ENCODE measurements around the gene PIGR.

PIGR gene

DNA sequence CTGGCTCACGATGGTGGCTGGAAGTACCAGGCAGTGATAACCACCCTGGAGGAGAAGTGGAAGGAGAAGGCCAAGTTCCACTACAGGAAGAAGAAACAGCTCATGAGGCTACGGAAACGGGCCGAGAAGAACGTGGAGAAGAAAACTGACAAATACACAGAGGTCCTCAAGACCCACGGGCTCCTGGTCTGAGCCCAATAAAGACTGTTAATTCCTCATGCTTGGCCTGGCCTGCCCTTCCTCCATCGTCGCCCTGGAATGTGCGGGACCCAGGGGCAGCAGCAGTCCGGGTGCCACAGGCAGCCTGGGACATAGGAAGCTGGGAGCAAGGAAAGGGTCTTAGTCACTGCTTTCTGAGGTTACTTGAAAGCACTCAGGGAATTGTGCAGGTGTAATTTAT, 38.2 kb downstream of the PIGR start:
- Mint-ChIP-seq H3K4me3 (peak overlapping the region in 1 of 2 donors; percentile 21), H3K9me3 (no peaks in the 10 kb centered on the region), H3K27me3 (no peaks in the 10 kb centered on the region), H3K4me1 (ENCODE audit: low read depth in 2 of 2) (peaks cover 56 to 64% of the 10 kb centered on the region in 2 donors), H3K27ac (peak overlapping the region in 1 of 2 donors; percentile 25), H3K36me3 (ENCODE audit: insufficient read depth) (peaks cover 63% of the 10 kb centered on the region)
- ATAC-seq (replicated peaks) (no peak), DNase-seq (no peak)

- DNase-seq, result no peak
- H3K27me3 Mint-ChIP-seq, result no peaks in the 10 kb centered on the region
- H3K4me3 Mint-ChIP-seq, result peak overlapping the region in 1 of 2 donors; percentile 21
- ATAC-seq (replicated peaks), result no peak
- peak overlapping the region in 1 of 2 donors; percentile 70 for H3K27ac Mint-ChIP-seq
- peaks cover 50 to 64% of the 10 kb centered on the region in 2 donors for H3K4me1 Mint-ChIP-seq (ENCODE audit: low read depth in 2 of 2)
- peaks cover 62% of the 10 kb centered on the region for H3K36me3 Mint-ChIP-seq (ENCODE audit: insufficient read depth)
- no peaks in the 10 kb centered on the region for H3K9me3 Mint-ChIP-seq
These were observed 38.8 kb downstream of the PIGR start for GRCh38 chr1:206907304-206907991.

- DNase-seq, result no peak
- Mint-ChIP-seq H3K27me3 (no peaks in the 10 kb centered on the region), H3K4me3 (peak overlapping the region; percentile 2 to 56), H3K27ac (peak overlapping the region; percentile 38 to 70), H3K9me3 (no peaks in the 10 kb centered on the region), H3K4me1 (ENCODE audit: low read depth in 2 of 2) (peaks cover 35 to 54% of the 10 kb centered on the region in 2 donors), H3K36me3 (ENCODE audit: insufficient read depth) (peaks cover 47% of the 10 kb centered on the region)
- no peak for ATAC-seq (replicated peaks)
These were observed 40.7 kb downstream of the PIGR start for GRCh38 chr1:206905295-206906164.

GRCh38 chr1:206904423-206905142, 41.7 kb downstream of the PIGR start:
- H3K36me3 Mint-ChIP-seq (ENCODE audit: insufficient read depth), result peaks cover 46% of the 10 kb centered on the region
- no peaks in the 10 kb centered on the region for H3K27me3 Mint-ChIP-seq
- no peaks in the 10 kb centered on the region for H3K9me3 Mint-ChIP-seq
- H3K27ac Mint-ChIP-seq, result peak overlapping the region; percentile 38 to 70
- peaks cover 37 to 55% of the 10 kb centered on the region in 2 donors for H3K4me1 Mint-ChIP-seq (ENCODE audit: low read depth in 2 of 2)
- H3K4me3 Mint-ChIP-seq, result no peak overlapping the region
- no peak for DNase-seq
- ATAC-seq (replicated peaks), result no peak

GRCh38 chr1:206903687-206904086, 42.6 kb downstream of the PIGR start:
- ATAC-seq (replicated peaks) (no peak), DNase-seq (no peak)
- peaks cover 35 to 50% of the 10 kb centered on the region in 2 donors for H3K4me1 Mint-ChIP-seq (ENCODE audit: low read depth in 2 of 2)
- no peak overlapping the region for H3K4me3 Mint-ChIP-seq
- peak overlapping the region; percentile 70 to 77 for H3K27ac Mint-ChIP-seq
- peaks cover 46% of the 10 kb centered on the region for H3K36me3 Mint-ChIP-seq (ENCODE audit: insufficient read depth)
- no peaks in the 10 kb centered on the region for H3K27me3 Mint-ChIP-seq
- no peaks in the 10 kb centered on the region for H3K9me3 Mint-ChIP-seq

DNA sequence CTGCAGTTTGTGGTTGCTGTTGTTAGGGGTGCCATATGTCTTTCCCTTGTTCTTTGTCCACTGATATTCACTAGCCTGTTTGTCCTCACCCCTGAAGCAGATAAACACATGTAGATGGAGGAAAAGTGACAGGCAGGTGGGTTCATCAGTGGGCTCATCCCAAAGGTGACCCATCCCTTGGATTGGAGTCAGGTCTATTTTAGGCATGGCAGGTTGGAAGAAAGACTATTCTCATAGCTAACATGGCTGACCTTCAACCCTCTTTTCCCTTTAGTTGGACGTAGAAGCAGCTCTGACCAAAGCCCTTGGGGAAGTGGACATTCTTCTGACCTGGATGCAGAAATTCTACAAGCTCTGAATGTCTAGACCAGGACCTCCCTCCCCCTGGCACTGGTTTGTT, 43.6 kb downstream of the PIGR start:
- Mint-ChIP-seq H3K27ac (peak overlapping the region; percentile 44 to 66), H3K27me3 (no peaks in the 10 kb centered on the region), H3K4me3 (no peak overlapping the region), H3K9me3 (no peaks in the 10 kb centered on the region), H3K36me3 (ENCODE audit: insufficient read depth) (peaks cover 44% of the 10 kb centered on the region), H3K4me1 (ENCODE audit: low read depth in 2 of 2) (peaks cover 28 to 42% of the 10 kb centered on the region in 2 donors)
- DNase-seq (no peak), ATAC-seq (replicated peaks) (no peak)

DNA sequence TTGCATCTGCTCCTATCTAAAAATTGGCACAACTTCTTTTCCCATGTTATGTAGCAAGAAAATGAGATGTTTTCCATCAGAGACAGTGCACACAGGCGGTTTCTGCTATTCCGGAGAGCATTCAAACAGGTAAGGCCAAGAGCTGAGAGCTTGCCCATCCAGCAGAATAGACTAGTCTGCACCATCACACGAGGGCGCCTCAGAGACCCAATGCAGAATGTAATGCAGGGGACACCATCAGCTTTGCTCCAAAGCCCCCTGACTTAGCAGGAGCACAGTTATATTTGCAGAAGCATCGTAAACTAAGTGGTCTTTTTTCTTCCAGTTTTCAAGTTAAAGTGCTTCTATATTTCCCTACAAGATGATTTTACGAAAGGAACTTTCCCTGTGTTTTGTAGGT, 44.3 kb downstream of the PIGR start:
- Mint-ChIP-seq H3K9me3 (no peaks in the 10 kb centered on the region), H3K4me1 (ENCODE audit: low read depth in 2 of 2) (peaks cover 30 to 42% of the 10 kb centered on the region in 2 donors), H3K27ac (peak overlapping the region; percentile 70 to 90), H3K36me3 (ENCODE audit: insufficient read depth) (peaks cover 44% of the 10 kb centered on the region), H3K4me3 (no peak overlapping the region), H3K27me3 (no peaks in the 10 kb centered on the region)
- DNase-seq, result no peak
- no peak for ATAC-seq (replicated peaks)

DNA sequence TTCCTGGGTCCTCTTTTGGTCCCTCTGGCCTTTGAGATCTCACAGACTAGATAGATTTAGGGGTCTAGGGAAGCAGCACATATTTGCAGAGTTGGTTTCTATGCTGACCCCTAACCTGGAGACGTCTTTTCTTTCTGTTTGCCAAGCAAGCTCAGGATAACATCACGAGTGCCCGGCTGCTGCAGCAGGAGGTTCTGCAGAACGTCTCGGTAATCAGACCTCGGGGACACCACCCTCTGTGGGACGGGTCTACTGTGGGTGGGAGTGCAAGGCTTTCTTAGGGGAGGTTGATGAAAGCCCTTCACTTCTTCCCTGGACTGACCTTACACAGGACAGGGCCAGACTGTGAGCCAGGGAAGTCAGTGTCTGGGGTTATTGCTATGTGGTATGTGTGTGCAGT, 46.1 kb downstream of the PIGR start:
- DNase-seq, result no peak
- Mint-ChIP-seq H3K9me3 (no peaks in the 10 kb centered on the region), H3K27ac (peak overlapping the region; percentile 70 to 90), H3K4me1 (ENCODE audit: low read depth in 2 of 2) (peaks cover 19 to 26% of the 10 kb centered on the region in 2 donors), H3K36me3 (ENCODE audit: insufficient read depth) (peaks cover 30% of the 10 kb centered on the region), H3K27me3 (peaks cover 7 to 15% of the 10 kb centered on the region in 2 donors), H3K4me3 (no peak overlapping the region)
- ATAC-seq (replicated peaks), result no peak

DNA sequence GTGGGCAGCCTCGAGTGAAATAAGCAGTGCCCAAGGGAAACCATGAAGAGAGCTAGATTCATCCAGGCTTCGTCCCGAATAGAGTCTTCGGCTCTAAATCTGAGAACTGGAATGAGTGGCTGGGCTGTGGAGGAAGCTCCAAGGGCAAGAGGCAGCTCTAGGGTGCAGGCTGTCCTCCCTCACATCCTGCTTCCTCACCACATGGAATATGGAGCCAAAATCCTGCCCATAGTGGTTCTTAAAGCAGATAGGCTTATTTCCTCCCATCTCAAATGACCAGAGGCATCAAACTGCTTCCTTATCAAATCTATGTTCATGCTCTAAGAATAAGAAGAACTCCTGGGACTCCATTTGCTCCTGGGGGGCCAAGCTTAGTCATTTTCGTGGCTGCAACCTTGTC, 46.5 kb downstream of the PIGR start:
- peaks cover 7 to 17% of the 10 kb centered on the region in 2 donors for H3K27me3 Mint-ChIP-seq
- H3K4me3 Mint-ChIP-seq, result no peak overlapping the region
- H3K27ac Mint-ChIP-seq, result peak overlapping the region; percentile 70 to 90
- peaks cover 15 to 22% of the 10 kb centered on the region in 2 donors for H3K4me1 Mint-ChIP-seq (ENCODE audit: low read depth in 2 of 2)
- no peak for ATAC-seq (replicated peaks)
- no peaks in the 10 kb centered on the region for H3K9me3 Mint-ChIP-seq
- DNase-seq, result no peak
- H3K36me3 Mint-ChIP-seq (ENCODE audit: insufficient read depth), result peaks cover 25% of the 10 kb centered on the region

DNA sequence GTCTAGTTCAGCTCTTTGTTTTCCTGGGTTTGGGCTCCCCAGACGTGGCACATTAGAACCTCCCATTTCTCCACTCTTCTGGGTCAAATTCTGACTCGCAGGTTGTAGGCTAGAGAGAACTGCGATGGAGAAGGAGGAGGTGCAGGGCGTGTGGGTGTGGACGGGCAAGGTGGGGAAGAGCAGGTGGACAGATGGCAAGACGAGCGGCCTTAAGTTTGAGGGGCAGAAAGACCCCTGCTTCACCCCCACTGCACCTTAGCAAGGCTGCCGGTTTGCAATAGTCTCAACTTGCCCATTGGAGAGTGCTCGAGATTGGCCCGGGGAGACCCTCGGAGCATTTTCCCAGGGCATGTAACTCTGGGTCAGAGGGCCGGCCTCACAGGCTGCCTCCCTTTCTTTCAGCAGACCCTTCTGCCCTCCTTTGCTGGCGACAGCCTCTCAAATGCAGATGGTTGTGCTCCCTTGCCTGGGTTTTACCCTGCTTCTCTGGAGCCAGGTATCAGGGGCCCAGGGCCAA, 47.3 kb downstream of the PIGR start:
- no peak for DNase-seq
- no peaks in the 10 kb centered on the region for H3K9me3 Mint-ChIP-seq
- H3K4me3 Mint-ChIP-seq, result no peak overlapping the region
- H3K36me3 Mint-ChIP-seq (ENCODE audit: insufficient read depth), result peaks cover 18% of the 10 kb centered on the region
- peaks cover 11 to 19% of the 10 kb centered on the region in 2 donors for H3K4me1 Mint-ChIP-seq (ENCODE audit: low read depth in 2 of 2)
- peak overlapping the region in 1 of 2 donors; percentile 39 for H3K27ac Mint-ChIP-seq
- ATAC-seq (replicated peaks), result no peak
- H3K27me3 Mint-ChIP-seq, result peaks cover 7 to 23% of the 10 kb centered on the region in 2 donors

- DNase-seq (no peak), ATAC-seq (replicated peaks) (no peak)
- H3K27ac Mint-ChIP-seq, result peak overlapping the region in 1 of 2 donors; percentile 39
These were observed 48.0 kb downstream of the PIGR start for GRCh38 chr1:206898089-206898914.

DNA sequence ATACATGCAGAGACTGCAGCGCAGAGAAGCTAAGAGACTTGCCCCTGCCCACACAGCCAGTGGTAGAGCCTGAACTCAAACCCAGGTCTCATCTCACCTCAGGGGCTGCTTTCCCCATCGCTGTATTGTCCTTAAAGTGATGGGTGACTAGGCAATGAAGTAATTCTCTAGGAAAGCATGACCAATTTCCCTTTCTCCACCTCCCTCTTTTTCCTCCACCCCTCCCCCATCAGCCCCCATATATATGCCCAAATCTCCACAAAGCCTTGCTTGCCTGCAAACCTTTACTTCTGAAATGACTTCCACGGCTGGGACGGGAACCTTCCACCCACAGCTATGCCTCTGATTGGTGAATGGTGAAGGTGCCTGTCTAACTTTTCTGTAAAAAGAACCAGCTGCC, 49.1 kb downstream of the PIGR start, which contains the start of gene IL24:
Gene IL24, plus strand, starts transcription at position 269 of the 400 bp plus-strand sequence. CDS start 390 bp downstream, outside the sequence.
- DNase-seq (no peak), ATAC-seq (replicated peaks) (no peak)
- Mint-ChIP-seq H3K4me3 (no peak within 1 kb of the TSS), H3K27me3 (peaks cover 13 to 36% of the 10 kb centered on the region in 2 donors), H3K4me1 (ENCODE audit: low read depth in 2 of 2) (peaks cover 9 to 12% of the 10 kb centered on the region in 2 donors), H3K9me3 (no peaks in the 10 kb centered on the region), H3K27ac (no peak within 1 kb of the TSS), H3K36me3 (ENCODE audit: insufficient read depth) (peaks cover 8% of the 10 kb centered on the region)

More at GRCh38 chr1:206898089-206898914, 48.0 kb downstream of the PIGR start:
- peaks cover 13% of the 10 kb centered on the region for H3K36me3 Mint-ChIP-seq (ENCODE audit: insufficient read depth)
- peaks cover 9 to 19% of the 10 kb centered on the region in 2 donors for H3K4me1 Mint-ChIP-seq (ENCODE audit: low read depth in 2 of 2)
- peaks cover 8 to 29% of the 10 kb centered on the region in 2 donors for H3K27me3 Mint-ChIP-seq
- no peaks in the 10 kb centered on the region for H3K9me3 Mint-ChIP-seq
- H3K4me3 Mint-ChIP-seq, result no peak overlapping the region

All from effector memory CD8-positive, alpha-beta T cell (primary cell).